ENCODE results near the gene EFNA2. TPM values are rescaled to one million over a fixed set of nuclear protein-coding genes. Genes with fewer than 3 reads are reported as not detected.

The EFNA2 gene
- total RNA-seq (1 to 10 TPM; 2.1 to 4.5 TPM), polyA plus RNA-seq (ENCODE audit: insufficient read length in 2 of 2) (10 to 100 TPM; 17.0 to 18.7 TPM)
- long read RNA-seq, donor 1, transcript EFNA2-201 (4 exons, 949 nt), result major isoform, 14 of 14 reads
- long read RNA-seq, donor 1, partial matches to known transcripts, result 0 of 14 reads
- long read RNA-seq, donor 1, other reads (novel, unspliced or antisense), result 0 of 14 reads
- long read RNA-seq, donor 2, transcript EFNA2-201 (4 exons, 949 nt), result major isoform, 5 of 10 reads
- long read RNA-seq, donor 2, partial matches to known transcripts, result 5 of 10 reads
- long read RNA-seq, donor 2, other reads (novel, unspliced or antisense), result 0 of 10 reads
- long read RNA-seq, donor 3, partial matches to known transcripts, result 0 of 2 reads
- long read RNA-seq, donor 3, other reads (novel, unspliced or antisense), result 0 of 2 reads
- long read RNA-seq, donor 4, result 0 reads

- no peaks in the 10 kb centered on the region for H3K27me3 ChIP-seq (ENCODE audit: control insufficient read depth, insufficient read depth, low read length)
- H3K4me1 ChIP-seq (ENCODE audit: control insufficient read depth, insufficient read depth, low read length), result peaks cover 53% of the 10 kb centered on the region
- peaks cover 46% of the 10 kb centered on the region for H3K36me3 ChIP-seq (ENCODE audit: control insufficient read depth, insufficient read depth, low read length)
- H3K27ac ChIP-seq (ENCODE audit: low read depth, low read length), result no peak within 1 kb of the TSS
- DNase-seq (ENCODE audit: low read depth in 4 of 6, low spot score in 6 of 6), result peak in 2 of 6 donors; percentile 64 to 68
- WGBS (ENCODE audit: insufficient coverage), result under 1% methylated on average over 112 of the region's 113 CpGs
- H3K4me3 ChIP-seq (ENCODE audit: low read depth, low read length), result peak within 1 kb of the TSS; percentile 64
- H3K9me3 ChIP-seq (ENCODE audit: control insufficient read depth, insufficient read depth, low read length), result no peaks in the 10 kb centered on the region
Measured at GRCh38 chr19:1285737-1286360, at the start of gene EFNA2. Gene EFNA2 (plus strand): TSS chr19:1285873. CDS start chr19:1286169, 296 bp downstream.

- DNase-seq (ENCODE audit: low read depth in 4 of 6, low spot score in 6 of 6), result peak in 2 of 6 donors; percentile 73 to 78
- WGBS (ENCODE audit: insufficient coverage), result 2% methylated on average over 38 of the region's 42 CpGs
- Histone ChIP-seq H3K27me3 (ENCODE audit: control insufficient read depth, insufficient read depth, low read length) (no peaks in the 10 kb centered on the region), H3K36me3 (ENCODE audit: control insufficient read depth, insufficient read depth, low read length) (peaks cover 49% of the 10 kb centered on the region), H3K9me3 (ENCODE audit: control insufficient read depth, insufficient read depth, low read length) (no peaks in the 10 kb centered on the region), H3K4me1 (ENCODE audit: control insufficient read depth, insufficient read depth, low read length) (peaks cover 65% of the 10 kb centered on the region), H3K4me3 (ENCODE audit: low read depth, low read length) (peak overlapping the region; percentile 45), H3K27ac (ENCODE audit: low read depth, low read length) (peak overlapping the region; percentile 67)
Measured at GRCh38 chr19:1236576-1236975, 49.1 kb upstream of the EFNA2 start.

- WGBS (ENCODE audit: insufficient coverage), result under 1% methylated on average over 60 of the region's 60 CpGs
- Histone ChIP-seq H3K4me1 (ENCODE audit: control insufficient read depth, insufficient read depth, low read length) (peaks cover 67% of the 10 kb centered on the region), H3K27ac (ENCODE audit: low read depth, low read length) (peak overlapping the region; percentile 52), H3K27me3 (ENCODE audit: control insufficient read depth, insufficient read depth, low read length) (no peaks in the 10 kb centered on the region), H3K9me3 (ENCODE audit: control insufficient read depth, insufficient read depth, low read length) (no peaks in the 10 kb centered on the region), H3K4me3 (ENCODE audit: low read depth, low read length) (peak overlapping the region; percentile 64), H3K36me3 (ENCODE audit: control insufficient read depth, insufficient read depth, low read length) (peaks cover 44% of the 10 kb centered on the region)
- DNase-seq (ENCODE audit: low read depth in 4 of 6, low spot score in 6 of 6), result peak in 2 of 6 donors; percentile 68 to 75
Measured at GRCh38 chr19:1237027-1237659, 48.5 kb upstream of the EFNA2 start.

- Histone ChIP-seq H3K4me1 (ENCODE audit: control insufficient read depth, insufficient read depth, low read length) (peaks cover 68% of the 10 kb centered on the region), H3K9me3 (ENCODE audit: control insufficient read depth, insufficient read depth, low read length) (no peaks in the 10 kb centered on the region), H3K27me3 (ENCODE audit: control insufficient read depth, insufficient read depth, low read length) (no peaks in the 10 kb centered on the region), H3K36me3 (ENCODE audit: control insufficient read depth, insufficient read depth, low read length) (peaks cover 40% of the 10 kb centered on the region), H3K4me3 (ENCODE audit: low read depth, low read length) (peak within 1 kb of the TSS; percentile 64), H3K27ac (ENCODE audit: low read depth, low read length) (peak within 1 kb of the TSS; percentile 84)
- DNase-seq (ENCODE audit: low read depth in 4 of 6, low spot score in 6 of 6), result peak in 2 of 6 donors; percentile 85 to 86
- under 1% methylated on average over 87 of the region's 87 CpGs for WGBS (ENCODE audit: insufficient coverage)
Measured at GRCh38 chr19:1237754-1238368, 47.8 kb upstream of the EFNA2 start, which contains the start of gene CBARP. Gene CBARP (minus strand): TSS chr19:1238005. CDS start chr19:1236100, 1,905 bp downstream.

- Histone ChIP-seq H3K27me3 (ENCODE audit: control insufficient read depth, insufficient read depth, low read length) (no peaks in the 10 kb centered on the region), H3K4me1 (ENCODE audit: control insufficient read depth, insufficient read depth, low read length) (peaks cover 68% of the 10 kb centered on the region), H3K4me3 (ENCODE audit: low read depth, low read length) (peak overlapping the region; percentile 54), H3K27ac (ENCODE audit: low read depth, low read length) (peak overlapping the region; percentile 84), H3K9me3 (ENCODE audit: control insufficient read depth, insufficient read depth, low read length) (no peaks in the 10 kb centered on the region), H3K36me3 (ENCODE audit: control insufficient read depth, insufficient read depth, low read length) (peaks cover 35% of the 10 kb centered on the region)
- 41% methylated on average over 32 of the region's 34 CpGs for WGBS (ENCODE audit: insufficient coverage)
- DNase-seq (ENCODE audit: low read depth in 4 of 6, low spot score in 6 of 6), result peak in 1 of 6 donors; percentile 51
Measured at GRCh38 chr19:1238369-1239303, 47.0 kb upstream of the EFNA2 start.

- DNase-seq (ENCODE audit: low read depth in 4 of 6, low spot score in 6 of 6), result no peak
- peaks cover 76% of the 10 kb centered on the region for H3K4me1 ChIP-seq (ENCODE audit: control insufficient read depth, insufficient read depth, low read length)
- 84% methylated on average over 11 of the region's 11 CpGs for WGBS (ENCODE audit: insufficient coverage)
Measured at GRCh38 chr19:1239420-1239795, 46.3 kb upstream of the EFNA2 start.

GRCh38 chr19:1239796-1240737 is 45.6 kb upstream of the EFNA2 start:
- peak in 4 of 6 donors; percentile 87 to 98 (median 94) for DNase-seq (ENCODE audit: low read depth in 4 of 6, low spot score in 6 of 6)
- Histone ChIP-seq H3K4me3 (ENCODE audit: low read depth, low read length) (peak overlapping the region; percentile 41), H3K9me3 (ENCODE audit: control insufficient read depth, insufficient read depth, low read length) (no peaks in the 10 kb centered on the region), H3K27ac (ENCODE audit: low read depth, low read length) (peak overlapping the region; percentile 95), H3K36me3 (ENCODE audit: control insufficient read depth, insufficient read depth, low read length) (peaks cover 35% of the 10 kb centered on the region), H3K27me3 (ENCODE audit: control insufficient read depth, insufficient read depth, low read length) (no peaks in the 10 kb centered on the region), H3K4me1 (ENCODE audit: control insufficient read depth, insufficient read depth, low read length) (peaks cover 83% of the 10 kb centered on the region)
- WGBS (ENCODE audit: insufficient coverage), result 9% methylated on average over 79 of the region's 84 CpGs

More at GRCh38 chr19:1239420-1239795, 46.3 kb upstream of the EFNA2 start:
- peak overlapping the region; percentile 95 for H3K27ac ChIP-seq (ENCODE audit: low read depth, low read length)
- H3K4me3 ChIP-seq (ENCODE audit: low read depth, low read length), result no peak overlapping the region
- H3K27me3 ChIP-seq (ENCODE audit: control insufficient read depth, insufficient read depth, low read length), result no peaks in the 10 kb centered on the region
- peaks cover 35% of the 10 kb centered on the region for H3K36me3 ChIP-seq (ENCODE audit: control insufficient read depth, insufficient read depth, low read length)
- no peaks in the 10 kb centered on the region for H3K9me3 ChIP-seq (ENCODE audit: control insufficient read depth, insufficient read depth, low read length)

- H3K4me1 ChIP-seq (ENCODE audit: control insufficient read depth, insufficient read depth, low read length), result peaks cover 83% of the 10 kb centered on the region
- DNase-seq (ENCODE audit: low read depth in 4 of 6, low spot score in 6 of 6), result no peak
- H3K36me3 ChIP-seq (ENCODE audit: control insufficient read depth, insufficient read depth, low read length), result peaks cover 35% of the 10 kb centered on the region
- WGBS (ENCODE audit: insufficient coverage), result 67% methylated on average over 14 of the region's 15 CpGs
- H3K4me3 ChIP-seq (ENCODE audit: low read depth, low read length), result peak overlapping the region; percentile 60
- no peaks in the 10 kb centered on the region for H3K9me3 ChIP-seq (ENCODE audit: control insufficient read depth, insufficient read depth, low read length)
- H3K27me3 ChIP-seq (ENCODE audit: control insufficient read depth, insufficient read depth, low read length), result no peaks in the 10 kb centered on the region
- peak overlapping the region; percentile 67 for H3K27ac ChIP-seq (ENCODE audit: low read depth, low read length)
Measured at GRCh38 chr19:1240925-1241324, 44.7 kb upstream of the EFNA2 start.

Data from spinal cord (tissue), 10 donors.